Stromal cell of bone marrow (primary cell): ENCODE results near the gene HNRNPLL.

Experiments used
- DNase-seq: peaks from one replicate; pipeline ENCODE4 v3.0.0-alpha.2; 2012; ENCODE audit warnings: low read depth

The HNRNPLL gene

GRCh38 chr2:38528008-38528442, 74.7 kb downstream of the HNRNPLL start:
- DNase-seq = peak; percentile 60

DNA sequence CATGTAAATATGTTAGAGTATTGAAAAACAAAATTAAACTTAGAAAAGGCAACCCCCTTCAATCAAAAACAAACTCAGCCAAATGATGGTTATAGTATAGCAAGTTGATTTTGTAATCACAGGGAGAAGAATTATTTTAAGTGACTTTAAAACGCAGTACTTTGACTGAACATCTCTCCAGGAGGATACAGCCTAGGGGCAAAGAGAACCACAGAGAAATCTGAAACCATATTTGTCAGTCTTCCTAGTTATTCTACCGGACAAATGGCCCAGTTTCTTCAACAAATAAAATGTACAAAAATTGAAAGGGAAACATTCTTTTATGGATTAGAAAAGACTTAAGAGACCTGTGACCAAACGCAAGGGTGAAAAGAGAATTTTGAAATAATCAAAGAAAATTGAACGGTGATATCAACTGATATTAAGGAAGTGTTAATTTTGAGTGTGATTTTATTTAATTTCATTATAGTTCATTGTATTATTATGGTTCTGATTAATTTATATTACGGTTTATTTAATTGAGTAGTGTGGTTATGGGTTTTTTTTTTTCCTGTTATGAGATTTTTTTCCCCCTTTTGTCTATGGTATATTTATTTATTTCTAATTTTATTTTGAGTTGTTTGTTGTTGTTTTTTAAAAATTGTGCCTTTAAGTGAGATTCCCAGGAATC, 75.3 kb downstream of the HNRNPLL start:
- no peak for DNase-seq

- peak; percentile 86 for DNase-seq
These were observed 76.5 kb downstream of the HNRNPLL start for GRCh38 chr2:38526195-38526594.

DNA sequence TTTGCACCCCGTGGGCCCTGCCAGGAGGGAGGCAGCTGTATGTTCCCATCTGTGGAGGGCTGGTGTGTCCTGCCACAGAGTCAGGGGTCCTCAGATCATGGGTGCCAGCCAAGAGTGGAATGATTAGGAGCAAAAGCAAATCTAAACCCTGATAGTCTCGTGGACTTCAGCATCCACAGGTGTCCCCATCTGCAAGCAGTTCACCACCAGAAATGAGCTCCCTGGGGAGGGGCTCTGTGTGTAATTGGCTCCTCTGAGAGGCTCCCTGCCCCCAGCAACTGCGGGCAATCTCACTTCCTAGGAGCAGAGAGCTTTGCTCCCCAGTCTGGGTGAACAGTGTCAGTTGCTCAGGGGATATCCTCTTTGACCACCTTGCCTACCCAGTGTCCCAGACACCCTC, 78.1 kb downstream of the HNRNPLL start:
- no peak for DNase-seq

DNA sequence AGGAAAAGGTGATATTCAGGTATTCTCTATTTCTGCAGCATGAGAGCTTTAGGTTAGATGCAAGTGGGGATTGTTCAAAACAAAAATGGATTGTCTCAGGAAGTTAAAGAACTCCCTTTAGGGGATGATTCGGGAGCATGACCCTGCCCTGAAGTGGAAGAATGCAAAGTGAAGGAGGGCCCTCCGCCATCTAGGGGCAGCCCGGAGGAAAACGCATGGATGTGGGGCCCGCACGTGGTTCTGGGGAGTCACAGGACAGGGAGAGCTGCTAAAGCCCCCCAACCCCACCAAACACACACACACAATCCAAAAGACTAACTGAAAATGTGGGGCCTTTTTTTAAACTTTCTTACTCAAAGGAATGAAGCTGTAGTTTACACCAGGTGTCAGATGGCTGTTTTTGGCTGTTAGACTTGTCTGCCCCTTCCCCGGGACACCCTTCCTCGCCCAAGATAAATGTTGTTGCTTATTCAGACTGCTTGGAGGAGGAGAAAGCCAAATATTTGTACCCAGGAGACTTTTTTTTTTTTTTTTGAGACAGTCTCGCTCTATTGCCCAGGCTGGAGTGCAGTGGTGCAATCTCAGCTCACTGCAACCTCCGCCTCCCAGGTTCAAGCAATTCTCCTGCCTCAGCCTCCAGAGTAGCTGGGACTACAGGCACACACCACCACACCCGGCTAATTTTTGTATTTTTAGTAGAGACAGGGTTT, 78.8 kb downstream of the HNRNPLL start:
- no peak for DNase-seq

GRCh38 chr2:38522754-38523349, 79.9 kb downstream of the HNRNPLL start:
- no peak for DNase-seq

GRCh38 chr2:38521835-38522234, 80.9 kb downstream of the HNRNPLL start:
- DNase-seq = no peak

GRCh38 chr2:38517284-38517683, 85.4 kb downstream of the HNRNPLL start:
- DNase-seq = no peak

DNA sequence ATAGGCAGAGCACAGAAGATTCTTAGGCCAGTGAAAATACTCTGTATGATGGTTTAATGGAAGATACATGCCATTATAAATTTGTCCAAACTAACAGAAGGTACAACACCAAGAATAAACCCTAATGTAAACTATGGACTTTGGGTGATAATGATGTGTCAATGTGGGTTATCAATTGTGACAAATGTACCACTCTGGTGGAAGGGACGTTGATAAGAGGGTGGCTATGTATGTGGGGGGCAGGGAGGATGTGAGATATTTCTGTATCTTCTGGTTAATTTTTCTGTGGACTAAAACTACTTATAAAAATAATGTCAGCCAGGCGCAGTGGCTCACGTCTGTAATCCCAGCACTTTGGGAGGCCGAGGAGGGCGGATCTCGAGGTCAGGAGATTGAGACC, 86.2 kb downstream of the HNRNPLL start:
- DNase-seq = no peak

DNA sequence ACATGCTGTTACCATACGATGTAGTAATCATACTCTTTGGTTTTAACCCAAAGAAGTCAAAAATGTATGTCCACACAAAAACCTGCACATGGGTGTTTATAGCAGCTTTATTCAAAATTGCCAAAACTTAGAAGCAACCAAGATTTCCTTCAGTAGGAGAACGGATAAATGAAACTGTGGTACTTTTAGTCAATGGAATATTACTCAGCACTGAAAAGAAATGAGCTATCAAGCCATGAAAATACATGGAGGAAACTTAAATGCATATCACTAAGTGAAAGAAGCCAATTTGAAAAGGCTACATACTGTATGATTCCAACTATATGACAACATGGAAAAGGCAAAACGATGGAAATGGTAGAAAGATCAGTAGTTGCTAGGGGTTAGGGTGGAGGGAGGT, 86.6 kb downstream of the HNRNPLL start:
- DNase-seq = no peak

DNA sequence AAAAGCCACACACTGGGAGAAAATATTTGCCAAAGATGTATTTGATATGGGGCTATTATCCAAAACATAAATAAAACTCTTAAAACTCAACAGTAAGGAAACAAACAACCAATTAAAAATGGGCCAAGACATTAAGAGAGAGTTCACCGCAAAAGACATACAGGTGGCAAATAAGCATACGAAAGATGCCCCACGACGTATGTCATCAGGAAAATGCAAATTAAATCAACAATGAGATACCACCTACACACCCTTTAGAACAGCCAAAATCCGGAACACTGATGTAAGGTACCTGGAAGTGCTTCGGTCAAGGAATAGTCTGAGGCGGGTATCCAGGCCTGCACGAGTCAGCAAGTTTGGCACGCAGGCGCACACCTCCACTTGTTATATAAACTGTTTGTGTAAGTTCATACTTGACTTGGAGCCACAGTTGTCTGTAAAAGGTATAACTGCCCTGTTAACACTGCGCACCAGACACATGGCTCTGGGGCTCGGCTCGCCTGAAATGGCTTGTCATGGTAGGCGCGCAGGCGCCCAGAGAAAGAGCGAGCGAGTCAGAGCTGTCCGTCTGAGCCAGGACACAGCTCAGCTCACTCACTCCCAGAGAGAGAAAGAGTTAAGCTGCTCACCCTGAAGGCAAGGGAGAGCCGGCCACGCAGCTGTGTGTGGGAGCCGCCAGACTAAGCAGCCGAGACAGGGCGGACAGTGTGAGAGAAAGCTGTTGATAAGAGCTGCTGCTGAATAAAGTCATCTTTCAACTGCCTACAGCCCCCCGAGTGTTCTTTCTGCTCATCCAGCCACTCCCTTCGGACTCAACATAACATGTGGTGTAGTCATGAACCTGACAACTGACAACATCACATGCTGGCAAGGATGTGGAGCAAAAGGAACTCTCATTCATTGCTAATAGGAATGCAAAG, 87.3 kb downstream of the HNRNPLL start:
- DNase-seq = peak; percentile 20

DNA sequence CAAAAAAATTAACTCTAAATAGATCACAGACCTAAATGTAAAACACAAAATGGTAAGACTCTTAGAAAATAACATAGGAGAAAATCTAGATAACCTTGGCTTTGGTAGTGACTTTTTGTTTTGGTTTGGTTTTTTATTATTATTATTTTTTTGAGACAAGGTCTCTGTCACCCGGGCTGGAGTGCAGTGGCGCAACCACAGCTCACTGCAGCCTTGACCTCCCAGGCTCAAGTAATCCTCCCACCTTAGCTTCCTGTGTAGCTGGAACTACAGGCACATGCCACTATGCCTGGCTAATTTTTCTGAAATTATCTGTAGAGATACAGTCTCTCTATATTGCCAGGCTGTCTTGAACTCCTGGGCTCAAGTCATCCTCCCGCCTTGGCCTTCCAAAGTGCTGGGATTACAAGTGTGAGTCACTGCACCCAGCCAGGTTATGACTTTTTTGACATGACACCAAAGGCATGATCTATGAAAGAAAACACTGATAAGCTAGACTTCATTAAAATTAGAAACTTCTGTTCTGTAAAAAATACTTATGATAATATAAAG, 88.0 kb downstream of the HNRNPLL start:
- DNase-seq = no peak

DNA sequence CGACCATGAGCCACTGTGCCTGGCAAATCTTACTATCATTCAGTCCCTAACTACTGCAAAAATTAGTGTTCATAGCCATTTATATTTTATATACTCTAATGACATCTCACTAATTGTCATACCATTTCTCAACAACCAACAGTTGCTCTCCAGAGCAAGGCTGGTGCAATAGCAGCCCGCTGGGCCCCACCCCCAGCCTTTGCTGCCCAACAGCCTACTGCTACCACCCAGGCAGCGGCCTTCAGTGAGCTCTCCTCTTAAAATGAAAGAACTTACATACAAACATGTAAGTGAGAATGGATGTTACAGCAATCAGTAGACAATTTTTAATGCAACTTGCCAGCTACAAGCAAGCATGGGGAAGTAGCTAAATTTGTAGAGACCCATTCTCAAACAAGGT, 90.5 kb downstream of the HNRNPLL start:
- no peak for DNase-seq
